Measurements from ENCODE around the gene YIPF3. TPM values are rescaled to one million over a fixed set of nuclear protein-coding genes. Genes with fewer than 3 reads are reported as not detected.

Gene YIPF3
- polyA plus RNA-seq, 1 donor (not counting 4 experiments of a cell fraction or from before 2014, with no cell fraction given) = 136 TPM

- Histone ChIP-seq H2AFZ (ENCODE audit: control insufficient read depth, low read length) (no peak overlapping the region), H3K9me3 (ENCODE audit: control insufficient read depth, low read depth, low read length) (no peaks in the 10 kb centered on the region), H3K4me1 (ENCODE audit: control insufficient read depth, extremely low read depth, insufficient read depth, low read length) (peaks cover 15% of the 10 kb centered on the region), H3K27me3 (ENCODE audit: control insufficient read depth, extremely low read depth, insufficient read depth, low read length) (peaks cover 10% of the 10 kb centered on the region), H3K27ac (ENCODE audit: control insufficient read depth, insufficient read depth, low read length) (no peak overlapping the region), H3K4me2 (ENCODE audit: control insufficient read depth, extremely low read depth, insufficient read depth, low read depth, low read length) (no peak overlapping the region), H3K9me1 (ENCODE audit: control insufficient read depth, extremely low read depth, insufficient read depth, low read length) (no peaks in the 10 kb centered on the region), H3K79me2 (ENCODE audit: control insufficient read depth, insufficient read depth, low read length) (no peaks in the 10 kb centered on the region), H4K20me1 (ENCODE audit: control insufficient read depth, extremely low read depth, insufficient read depth, low read length) (no peaks in the 10 kb centered on the region), H3K4me3 (ENCODE audit: control insufficient read depth in 2 of 3, extremely low read depth in 1 of 3, insufficient read depth in 2 of 3, low read depth in 1 of 3, low read length in 3 of 3) (no peak overlapping the region), H3K36me3 (ENCODE audit: control insufficient read depth in 2 of 2, extremely low read depth in 1 of 2, insufficient read depth in 2 of 2, low read length in 2 of 2) (peaks cover 29 to 32% of the 10 kb centered on the region in 2 experiments), H3K9ac (ENCODE audit: control insufficient read depth, extremely low read depth, insufficient read depth, low read length) (no peak overlapping the region)
- DNase-seq (ENCODE audit: low read depth, low spot score) (no peak), FAIRE-seq (peak; percentile 41)
- TF ChIP-seq, protein P1, sequence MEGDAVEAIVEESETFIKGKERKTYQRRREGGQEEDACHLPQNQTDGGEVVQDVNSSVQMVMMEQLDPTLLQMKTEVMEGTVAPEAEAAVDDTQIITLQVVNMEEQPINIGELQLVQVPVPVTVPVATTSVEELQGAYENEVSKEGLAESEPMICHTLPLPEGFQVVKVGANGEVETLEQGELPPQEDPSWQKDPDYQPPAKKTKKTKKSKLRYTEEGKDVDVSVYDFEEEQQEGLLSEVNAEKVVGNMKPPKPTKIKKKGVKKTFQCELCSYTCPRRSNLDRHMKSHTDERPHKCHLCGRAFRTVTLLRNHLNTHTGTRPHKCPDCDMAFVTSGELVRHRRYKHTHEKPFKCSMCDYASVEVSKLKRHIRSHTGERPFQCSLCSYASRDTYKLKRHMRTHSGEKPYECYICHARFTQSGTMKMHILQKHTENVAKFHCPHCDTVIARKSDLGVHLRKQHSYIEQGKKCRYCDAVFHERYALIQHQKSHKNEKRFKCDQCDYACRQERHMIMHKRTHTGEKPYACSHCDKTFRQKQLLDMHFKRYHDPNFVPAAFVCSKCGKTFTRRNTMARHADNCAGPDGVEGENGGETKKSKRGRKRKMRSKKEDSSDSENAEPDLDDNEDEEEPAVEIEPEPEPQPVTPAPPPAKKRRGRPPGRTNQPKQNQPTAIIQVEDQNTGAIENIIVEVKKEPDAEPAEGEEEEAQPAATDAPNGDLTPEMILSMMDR (optimal IDR thresholded peaks at IDR 0.05 in 1 of 3, IDR thresholded peaks at IDR 0.05 in 1 of 3, conservative IDR thresholded peaks at IDR 0.05 in 1 of 3; ENCODE audit: extremely low read depth in 1 of 3, insufficient read depth in 2 of 3, low read length in 3 of 3) = peak in 2 of 3 experiments; percentile 92 to 96
- no peak for TF ChIP-seq EZH2 (IDR thresholded peaks at IDR 0.05; ENCODE audit: low read length)
- dilution Hi-C loops (cut with MboI; ENCODE audit: extremely low pct_ligation_motif_present, low sequenced_read_pairs) = no loop called here
Measured at GRCh38 chr6:43506667-43507471, 9.9 kb downstream of the YIPF3 start.

DNA sequence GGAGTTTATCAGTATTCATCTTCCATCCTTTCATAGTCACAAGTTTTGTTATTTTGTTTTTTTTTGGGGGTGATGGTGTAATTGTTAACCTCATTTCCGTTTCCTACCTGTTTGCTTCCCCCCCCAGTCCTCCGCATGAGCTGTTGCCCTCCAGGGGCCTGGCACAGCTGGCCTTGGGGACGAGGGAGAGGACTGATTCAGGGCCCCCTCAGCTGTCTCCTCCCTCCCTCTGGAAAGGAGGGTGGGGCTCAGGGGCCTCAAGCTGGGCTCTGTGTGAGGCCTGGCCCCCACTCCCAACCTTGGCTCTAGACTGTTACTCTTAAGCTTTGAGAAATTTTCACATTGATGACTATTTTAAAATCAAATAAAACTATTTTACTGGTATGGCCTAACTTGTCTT is 10.6 kb downstream of the YIPF3 start:
- peaks cover 15% of the 10 kb centered on the region for H3K4me1 ChIP-seq (ENCODE audit: control insufficient read depth, extremely low read depth, insufficient read depth, low read length)
- dilution Hi-C loops (cut with MboI; ENCODE audit: extremely low pct_ligation_motif_present, low sequenced_read_pairs) = no loop called here
- no peak overlapping the region for H2AFZ ChIP-seq (ENCODE audit: control insufficient read depth, low read length)
- H3K36me3 ChIP-seq (ENCODE audit: control insufficient read depth in 2 of 2, extremely low read depth in 1 of 2, insufficient read depth in 2 of 2, low read length in 2 of 2) = peaks cover 27 to 29% of the 10 kb centered on the region in 2 experiments
- H3K27me3 ChIP-seq (ENCODE audit: control insufficient read depth, extremely low read depth, insufficient read depth, low read length) = peaks cover 10% of the 10 kb centered on the region
- no peaks in the 10 kb centered on the region for H4K20me1 ChIP-seq (ENCODE audit: control insufficient read depth, extremely low read depth, insufficient read depth, low read length)
- no peaks in the 10 kb centered on the region for H3K9me1 ChIP-seq (ENCODE audit: control insufficient read depth, extremely low read depth, insufficient read depth, low read length)
- no peak for FAIRE-seq
- H3K9ac ChIP-seq (ENCODE audit: control insufficient read depth, extremely low read depth, insufficient read depth, low read length) = no peak overlapping the region
- no peaks in the 10 kb centered on the region for H3K79me2 ChIP-seq (ENCODE audit: control insufficient read depth, insufficient read depth, low read length)
- TF ChIP-seq, protein P1 (optimal IDR thresholded peaks at IDR 0.05 in 1 of 3, IDR thresholded peaks at IDR 0.05 in 1 of 3, conservative IDR thresholded peaks at IDR 0.05 in 1 of 3; ENCODE audit: extremely low read depth in 1 of 3, insufficient read depth in 2 of 3, low read length in 3 of 3) = no peak
- no peak for TF ChIP-seq EZH2 (IDR thresholded peaks at IDR 0.05; ENCODE audit: low read length)
- H3K27ac ChIP-seq (ENCODE audit: control insufficient read depth, insufficient read depth, low read length) = no peak overlapping the region
- DNase-seq (ENCODE audit: low read depth, low spot score) = no peak
- H3K9me3 ChIP-seq (ENCODE audit: control insufficient read depth, low read depth, low read length) = no peaks in the 10 kb centered on the region
- H3K4me3 ChIP-seq (ENCODE audit: control insufficient read depth in 2 of 3, extremely low read depth in 1 of 3, insufficient read depth in 2 of 3, low read depth in 1 of 3, low read length in 3 of 3) = no peak overlapping the region
- no peak overlapping the region for H3K4me2 ChIP-seq (ENCODE audit: control insufficient read depth, extremely low read depth, insufficient read depth, low read depth, low read length)
